Measurements from ENCODE around the gene NMNAT2. TPM values are rescaled to one million over a fixed set of nuclear protein-coding genes. Genes with fewer than 3 reads are reported as not detected.

Gene NMNAT2
- total and polyA plus RNA-seq, 2 experiments from 2014 or later: 3.6 to 10.0 TPM

GRCh38 chr1:183290628-183291027 lies 127.6 kb downstream of the NMNAT2 start:
- H3K4me1 Mint-ChIP-seq: peaks cover 30% of the 10 kb centered on the region
- Histone ChIP-seq H3K27ac (ENCODE audit: low read depth) (no peak overlapping the region), H4K20me1 (replicated peaks; ENCODE audit: insufficient read depth) (no peaks in the 10 kb centered on the region), H3K9me2 (ENCODE audit: insufficient read depth) (no peaks in the 10 kb centered on the region), H3K27me3 (ENCODE audit: insufficient read depth) (no peaks in the 10 kb centered on the region), H3K36me3 (ENCODE audit: insufficient read depth) (no peaks in the 10 kb centered on the region), H3K79me2 (replicated peaks; ENCODE audit: insufficient read depth) (no peaks in the 10 kb centered on the region), H3F3A (replicated peaks; ENCODE audit: low read depth) (peaks cover 13% of the 10 kb centered on the region; the same call in 1 of the 2 replicates), H3K4me2 (no peak overlapping the region), H3K4me1 (ENCODE audit: insufficient read depth) (peaks cover 29% of the 10 kb centered on the region), H3K4me3 (no peak overlapping the region), H2AFZ (no peak overlapping the region)
- H3K27ac Mint-ChIP-seq: no peak overlapping the region
- no peaks in the 10 kb centered on the region for H3K9me3 Mint-ChIP-seq
- peaks cover 6% of the 10 kb centered on the region; the same call in 2 of the 3 replicates for H3K36me3 Mint-ChIP-seq (ENCODE audit: low read depth)
- H3K4me3 Mint-ChIP-seq: no peak overlapping the region
- no peak for ATAC-seq
- no peak for DNase-seq (ENCODE audit: low spot score)
- no peak for TF ChIP-seq JUNB (IDR thresholded peaks at IDR 0.05; ENCODE audit: unreplicated experiment)
- no peak for TF ChIP-seq CREB1 (CRISPR knock-in tag; IDR thresholded peaks at IDR 0.05; ENCODE audit: low read depth)
- TF ChIP-seq ZNF331 (CRISPR knock-in tag; IDR thresholded peaks at IDR 0.05; ENCODE audit: low read depth): no peak
- TF ChIP-seq POLR2AphosphoS5 (IDR thresholded peaks at IDR 0.05; ENCODE audit: low read depth): no peak
- TF ChIP-seq ETS1 (IDR thresholded peaks at IDR 0.05): no peak
- TF ChIP-seq STAT1 (IDR thresholded peaks at IDR 0.05; ENCODE audit: unreplicated experiment): no peak
- TF ChIP-seq, protein P1, sequence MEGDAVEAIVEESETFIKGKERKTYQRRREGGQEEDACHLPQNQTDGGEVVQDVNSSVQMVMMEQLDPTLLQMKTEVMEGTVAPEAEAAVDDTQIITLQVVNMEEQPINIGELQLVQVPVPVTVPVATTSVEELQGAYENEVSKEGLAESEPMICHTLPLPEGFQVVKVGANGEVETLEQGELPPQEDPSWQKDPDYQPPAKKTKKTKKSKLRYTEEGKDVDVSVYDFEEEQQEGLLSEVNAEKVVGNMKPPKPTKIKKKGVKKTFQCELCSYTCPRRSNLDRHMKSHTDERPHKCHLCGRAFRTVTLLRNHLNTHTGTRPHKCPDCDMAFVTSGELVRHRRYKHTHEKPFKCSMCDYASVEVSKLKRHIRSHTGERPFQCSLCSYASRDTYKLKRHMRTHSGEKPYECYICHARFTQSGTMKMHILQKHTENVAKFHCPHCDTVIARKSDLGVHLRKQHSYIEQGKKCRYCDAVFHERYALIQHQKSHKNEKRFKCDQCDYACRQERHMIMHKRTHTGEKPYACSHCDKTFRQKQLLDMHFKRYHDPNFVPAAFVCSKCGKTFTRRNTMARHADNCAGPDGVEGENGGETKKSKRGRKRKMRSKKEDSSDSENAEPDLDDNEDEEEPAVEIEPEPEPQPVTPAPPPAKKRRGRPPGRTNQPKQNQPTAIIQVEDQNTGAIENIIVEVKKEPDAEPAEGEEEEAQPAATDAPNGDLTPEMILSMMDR (conservative IDR thresholded peaks at IDR 0.05; ENCODE audit: low read depth in 2 of 2): no peak
- peaks cover 7% of the 10 kb centered on the region for H3K27me3 Mint-ChIP-seq (ENCODE audit: insufficient read depth, low read depth, poor library complexity)

- ATAC-seq (no peak), DNase-seq (ENCODE audit: low spot score) (no peak)
- H3K4me3 ChIP-seq: no peak overlapping the region
- TF ChIP-seq ZNF331 (CRISPR knock-in tag; IDR thresholded peaks at IDR 0.05; ENCODE audit: low read depth) (no peak), EZH2phosphoT487 (IDR thresholded peaks at IDR 0.05; ENCODE audit: unreplicated experiment) (no peak), CREB1 (CRISPR knock-in tag; IDR thresholded peaks at IDR 0.05; ENCODE audit: low read depth) (no peak), ETS1 (IDR thresholded peaks at IDR 0.05) (no peak), JUNB (IDR thresholded peaks at IDR 0.05; ENCODE audit: unreplicated experiment) (no peak), POLR2AphosphoS5 (IDR thresholded peaks at IDR 0.05; ENCODE audit: low read depth) (no peak)
- TF ChIP-seq, protein P2, sequence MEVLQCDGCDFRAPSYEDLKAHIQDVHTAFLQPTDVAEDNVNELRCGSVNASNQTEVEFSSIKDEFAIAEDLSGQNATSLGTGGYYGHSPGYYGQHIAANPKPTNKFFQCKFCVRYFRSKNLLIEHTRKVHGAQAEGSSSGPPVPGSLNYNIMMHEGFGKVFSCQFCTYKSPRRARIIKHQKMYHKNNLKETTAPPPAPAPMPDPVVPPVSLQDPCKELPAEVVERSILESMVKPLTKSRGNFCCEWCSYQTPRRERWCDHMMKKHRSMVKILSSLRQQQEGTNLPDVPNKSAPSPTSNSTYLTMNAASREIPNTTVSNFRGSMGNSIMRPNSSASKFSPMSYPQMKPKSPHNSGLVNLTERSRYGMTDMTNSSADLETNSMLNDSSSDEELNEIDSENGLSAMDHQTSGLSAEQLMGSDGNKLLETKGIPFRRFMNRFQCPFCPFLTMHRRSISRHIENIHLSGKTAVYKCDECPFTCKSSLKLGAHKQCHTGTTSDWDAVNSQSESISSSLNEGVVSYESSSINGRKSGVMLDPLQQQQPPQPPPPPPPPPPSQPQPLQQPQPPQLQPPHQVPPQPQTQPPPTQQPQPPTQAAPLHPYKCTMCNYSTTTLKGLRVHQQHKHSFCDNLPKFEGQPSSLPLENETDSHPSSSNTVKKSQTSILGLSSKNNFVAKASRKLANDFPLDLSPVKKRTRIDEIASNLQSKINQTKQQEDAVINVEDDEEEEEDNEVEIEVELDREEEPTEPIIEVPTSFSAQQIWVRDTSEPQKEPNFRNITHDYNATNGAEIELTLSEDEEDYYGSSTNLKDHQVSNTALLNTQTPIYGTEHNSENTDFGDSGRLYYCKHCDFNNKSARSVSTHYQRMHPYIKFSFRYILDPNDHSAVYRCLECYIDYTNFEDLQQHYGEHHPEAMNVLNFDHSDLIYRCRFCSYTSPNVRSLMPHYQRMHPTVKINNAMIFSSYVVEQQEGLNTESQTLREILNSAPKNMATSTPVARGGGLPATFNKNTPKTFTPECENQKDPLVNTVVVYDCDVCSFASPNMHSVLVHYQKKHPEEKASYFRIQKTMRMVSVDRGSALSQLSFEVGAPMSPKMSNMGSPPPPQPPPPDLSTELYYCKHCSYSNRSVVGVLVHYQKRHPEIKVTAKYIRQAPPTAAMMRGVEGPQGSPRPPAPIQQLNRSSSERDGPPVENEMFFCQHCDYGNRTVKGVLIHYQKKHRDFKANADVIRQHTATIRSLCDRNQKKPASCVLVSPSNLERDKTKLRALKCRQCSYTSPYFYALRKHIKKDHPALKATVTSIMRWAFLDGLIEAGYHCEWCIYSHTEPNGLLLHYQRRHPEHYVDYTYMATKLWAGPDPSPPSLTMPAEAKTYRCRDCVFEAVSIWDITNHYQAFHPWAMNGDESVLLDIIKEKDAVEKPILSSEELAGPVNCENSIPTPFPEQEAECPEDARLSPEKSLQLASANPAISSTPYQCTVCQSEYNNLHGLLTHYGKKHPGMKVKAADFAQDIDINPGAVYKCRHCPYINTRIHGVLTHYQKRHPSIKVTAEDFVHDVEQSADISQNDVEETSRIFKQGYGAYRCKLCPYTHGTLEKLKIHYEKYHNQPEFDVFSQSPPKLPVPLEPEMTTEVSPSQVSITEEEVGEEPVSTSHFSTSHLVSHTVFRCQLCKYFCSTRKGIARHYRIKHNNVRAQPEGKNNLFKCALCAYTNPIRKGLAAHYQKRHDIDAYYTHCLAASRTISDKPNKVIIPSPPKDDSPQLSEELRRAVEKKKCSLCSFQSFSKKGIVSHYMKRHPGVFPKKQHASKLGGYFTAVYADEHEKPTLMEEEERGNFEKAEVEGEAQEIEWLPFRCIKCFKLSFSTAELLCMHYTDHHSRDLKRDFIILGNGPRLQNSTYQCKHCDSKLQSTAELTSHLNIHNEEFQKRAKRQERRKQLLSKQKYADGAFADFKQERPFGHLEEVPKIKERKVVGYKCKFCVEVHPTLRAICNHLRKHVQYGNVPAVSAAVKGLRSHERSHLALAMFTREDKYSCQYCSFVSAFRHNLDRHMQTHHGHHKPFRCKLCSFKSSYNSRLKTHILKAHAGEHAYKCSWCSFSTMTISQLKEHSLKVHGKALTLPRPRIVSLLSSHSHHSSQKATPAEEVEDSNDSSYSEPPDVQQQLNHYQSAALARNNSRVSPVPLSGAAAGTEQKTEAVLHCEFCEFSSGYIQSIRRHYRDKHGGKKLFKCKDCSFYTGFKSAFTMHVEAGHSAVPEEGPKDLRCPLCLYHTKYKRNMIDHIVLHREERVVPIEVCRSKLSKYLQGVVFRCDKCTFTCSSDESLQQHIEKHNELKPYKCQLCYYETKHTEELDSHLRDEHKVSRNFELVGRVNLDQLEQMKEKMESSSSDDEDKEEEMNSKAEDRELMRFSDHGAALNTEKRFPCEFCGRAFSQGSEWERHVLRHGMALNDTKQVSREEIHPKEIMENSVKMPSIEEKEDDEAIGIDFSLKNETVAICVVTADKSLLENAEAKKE (CRISPR knock-in tag; IDR thresholded peaks at IDR 0.05): no peak
These were observed 129.1 kb downstream of the NMNAT2 start for GRCh38 chr1:183289051-183289496.

More at GRCh38 chr1:183289051-183289496, 129.1 kb downstream of the NMNAT2 start:
- H3K27me3 Mint-ChIP-seq (ENCODE audit: insufficient read depth, low read depth, poor library complexity): peaks cover 7% of the 10 kb centered on the region
- H3K4me1 ChIP-seq (ENCODE audit: insufficient read depth): peaks cover 29% of the 10 kb centered on the region
- peaks cover 30% of the 10 kb centered on the region for H3K4me1 Mint-ChIP-seq
- H4K20me1 ChIP-seq (replicated peaks; ENCODE audit: insufficient read depth): no peaks in the 10 kb centered on the region
- no peaks in the 10 kb centered on the region for H3K9me2 ChIP-seq (ENCODE audit: insufficient read depth)
- H3F3A ChIP-seq (replicated peaks; ENCODE audit: low read depth): 0 out of 2 replicates have a peak, but pooled peaks cover 6% of the 10 kb centered on the region
- H3K27ac ChIP-seq (ENCODE audit: low read depth): no peak overlapping the region
- no peaks in the 10 kb centered on the region for H3K27me3 ChIP-seq (ENCODE audit: insufficient read depth)
- no peaks in the 10 kb centered on the region for H3K79me2 ChIP-seq (replicated peaks; ENCODE audit: insufficient read depth)
- H3K27ac Mint-ChIP-seq: no peak overlapping the region
- no peak overlapping the region for H3K4me2 ChIP-seq
- H3K36me3 ChIP-seq (ENCODE audit: insufficient read depth): no peaks in the 10 kb centered on the region
- peaks cover 6% of the 10 kb centered on the region; the same call in 2 of the 3 replicates for H3K36me3 Mint-ChIP-seq (ENCODE audit: low read depth)
- no peak overlapping the region for H2AFZ ChIP-seq
- H3K9me3 Mint-ChIP-seq: no peaks in the 10 kb centered on the region
- H3K4me3 Mint-ChIP-seq: no peak overlapping the region
